CD4-positive, alpha-beta T cell treated with Interferon gamma for 1 hour (primary cell): Measurements from ENCODE around the gene CD81.

Source experiments
- DNase-seq: peaks from one replicate; pipeline ENCODE4 v3.0.0-alpha.2; 2020

The CD81 gene

GRCh38 chr11:2408671-2409070, 31.6 kb downstream of the CD81 start:
- DNase-seq = no peak

- no peak for DNase-seq
Measured at GRCh38 chr11:2409126-2409525, 32.0 kb downstream of the CD81 start.

DNA sequence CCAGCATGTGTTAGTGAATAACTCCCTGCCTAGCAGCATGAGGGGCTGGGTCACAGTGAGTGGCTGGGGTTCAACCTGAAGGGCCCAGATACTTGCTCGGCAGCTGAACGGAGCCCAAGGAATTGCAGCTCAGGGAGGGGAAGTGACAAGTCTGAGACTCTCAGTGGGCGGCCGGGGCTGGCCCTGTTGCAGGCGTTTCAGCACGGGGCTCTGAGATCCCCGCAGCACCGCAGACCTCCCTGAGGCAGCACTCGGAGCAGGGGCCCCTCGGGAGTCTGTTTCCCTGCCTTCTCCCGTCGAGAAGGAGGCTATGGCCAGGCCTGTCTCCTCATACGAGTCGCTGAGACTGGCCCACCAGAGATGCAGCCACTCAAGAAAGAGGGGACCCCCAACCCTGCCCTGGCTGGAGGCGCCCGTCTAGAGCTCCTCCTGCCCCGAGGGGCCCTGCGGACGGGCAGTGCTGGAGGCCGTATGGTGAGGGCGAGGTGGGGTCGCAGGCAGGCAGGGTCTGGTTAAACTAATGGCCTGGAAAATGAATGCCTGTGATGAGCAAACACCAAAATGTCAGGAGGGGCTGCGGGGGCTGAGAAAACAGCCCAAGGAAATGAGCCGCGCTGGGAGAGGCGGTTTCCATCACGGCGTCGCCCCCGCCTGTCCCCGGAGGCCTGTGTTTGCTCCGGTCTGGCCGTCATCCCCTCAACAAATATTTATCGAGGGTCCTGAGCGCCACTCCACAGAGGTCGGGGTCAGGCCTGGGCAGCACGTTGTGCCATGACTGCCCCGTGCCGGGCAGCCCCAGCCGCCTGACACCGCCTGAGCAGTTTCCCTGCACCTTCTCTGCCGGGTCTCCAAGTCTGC, 32.7 kb downstream of the CD81 start:
- no peak for DNase-seq

- no peak for DNase-seq
Measured at GRCh38 chr11:2410616-2411015, 33.5 kb downstream of the CD81 start.

DNA sequence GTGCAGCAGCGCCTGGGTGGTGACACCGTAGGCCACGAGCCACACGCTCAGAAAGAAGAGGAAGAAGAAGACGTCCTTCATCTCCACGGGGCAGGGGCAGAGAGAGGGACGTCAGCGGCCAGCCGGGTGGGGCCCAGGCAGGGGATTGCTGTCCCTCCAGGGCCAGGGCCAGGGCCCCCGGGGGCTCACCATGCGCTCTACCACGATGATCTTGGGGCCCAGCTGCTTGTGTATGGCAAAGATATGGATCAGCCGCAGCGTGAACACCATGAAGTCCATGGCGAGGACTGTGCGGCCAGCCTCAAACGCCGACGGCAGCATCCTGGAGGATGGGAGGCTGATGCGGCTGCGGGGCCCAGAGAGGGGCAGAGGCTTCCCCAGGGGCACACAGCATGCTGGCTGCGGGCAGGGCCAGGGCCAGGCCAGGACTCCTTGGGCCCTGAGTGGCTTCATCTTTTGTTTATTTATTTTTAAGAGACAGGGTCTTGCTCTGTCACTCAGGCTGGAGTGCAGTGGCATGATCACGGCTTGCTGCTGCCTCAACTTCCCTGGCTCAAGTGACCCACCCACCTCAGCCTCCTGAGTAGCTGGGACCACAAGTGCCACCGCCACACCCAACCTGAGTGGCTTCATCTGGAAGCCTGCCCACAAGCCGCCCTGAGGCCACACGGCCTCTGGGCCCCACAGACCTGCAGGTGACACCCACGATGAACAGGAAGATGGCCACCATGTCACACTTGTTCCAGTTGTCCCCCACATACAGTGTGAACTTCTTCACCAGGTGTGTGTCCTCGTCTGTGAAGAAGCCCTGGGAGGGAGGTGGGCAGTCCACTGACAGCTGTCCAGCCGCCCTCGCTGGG, 34.6 kb downstream of the CD81 start:
- no peak for DNase-seq

DNA sequence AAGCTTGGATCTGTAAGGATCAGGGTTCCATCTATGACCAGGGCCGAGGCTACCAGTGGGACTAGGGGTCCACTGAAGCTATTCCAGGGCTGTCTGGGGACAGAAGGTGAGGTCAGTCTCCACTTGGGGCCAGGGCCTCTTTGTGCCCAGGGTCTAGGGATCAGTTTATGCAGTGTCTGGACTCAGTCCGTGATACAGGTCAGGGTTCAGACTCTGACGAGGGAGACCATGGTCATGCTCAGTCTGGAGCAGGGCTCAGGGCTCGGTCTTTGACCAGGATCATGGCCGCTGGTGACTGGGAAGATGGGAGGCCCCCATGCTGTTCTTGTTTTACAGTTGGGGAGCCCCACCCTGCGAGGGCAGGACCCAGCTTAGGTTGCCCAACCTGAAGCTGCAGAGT, 35.2 kb downstream of the CD81 start:
- no peak for DNase-seq

DNA sequence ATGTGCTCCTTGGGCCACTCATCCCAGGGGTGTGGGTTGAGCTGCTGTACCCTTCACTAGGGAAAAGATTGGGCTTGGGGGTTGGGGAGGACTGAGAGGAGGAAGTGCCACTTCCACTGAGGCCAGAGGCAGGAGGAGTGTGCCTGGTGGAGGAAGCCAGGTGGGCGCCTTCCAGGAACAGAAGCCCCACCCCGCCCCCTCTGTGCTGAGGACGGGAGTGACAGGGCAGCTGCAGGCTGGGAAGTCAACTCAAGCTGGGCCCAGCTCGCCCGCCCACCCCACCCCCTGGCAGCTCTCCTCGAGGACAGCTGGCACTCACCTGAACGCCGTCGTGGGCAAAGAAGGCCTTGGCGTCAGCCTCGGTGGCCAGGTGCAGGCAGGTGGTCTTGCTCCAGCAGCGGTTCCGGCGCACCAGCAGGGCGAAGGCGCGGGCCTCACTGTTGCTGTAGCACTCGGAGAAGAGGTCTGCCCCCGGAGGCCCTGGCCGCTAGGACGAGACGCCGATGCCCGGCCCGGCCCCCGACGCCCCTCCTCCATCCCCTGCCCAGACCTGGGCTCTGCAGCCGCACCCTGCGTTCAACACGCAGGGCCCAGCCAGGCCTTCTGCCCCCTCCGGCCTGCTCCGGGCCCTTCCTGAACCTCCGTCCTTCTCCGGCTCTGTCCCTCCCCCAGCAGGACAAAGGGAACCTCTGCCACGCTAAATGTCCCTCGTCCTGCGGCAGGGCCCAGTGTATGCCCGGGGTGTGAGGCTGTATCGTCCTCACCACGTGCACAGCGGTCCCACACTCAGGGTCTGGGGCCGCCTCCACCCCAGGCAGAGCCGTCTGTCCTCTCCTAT, 36.9 kb downstream of the CD81 start:
- no peak for DNase-seq

GRCh38 chr11:2414616-2415015, 37.5 kb downstream of the CD81 start:
- DNase-seq = no peak

GRCh38 chr11:2415171-2415570, 38.1 kb downstream of the CD81 start:
- no peak for DNase-seq

DNA sequence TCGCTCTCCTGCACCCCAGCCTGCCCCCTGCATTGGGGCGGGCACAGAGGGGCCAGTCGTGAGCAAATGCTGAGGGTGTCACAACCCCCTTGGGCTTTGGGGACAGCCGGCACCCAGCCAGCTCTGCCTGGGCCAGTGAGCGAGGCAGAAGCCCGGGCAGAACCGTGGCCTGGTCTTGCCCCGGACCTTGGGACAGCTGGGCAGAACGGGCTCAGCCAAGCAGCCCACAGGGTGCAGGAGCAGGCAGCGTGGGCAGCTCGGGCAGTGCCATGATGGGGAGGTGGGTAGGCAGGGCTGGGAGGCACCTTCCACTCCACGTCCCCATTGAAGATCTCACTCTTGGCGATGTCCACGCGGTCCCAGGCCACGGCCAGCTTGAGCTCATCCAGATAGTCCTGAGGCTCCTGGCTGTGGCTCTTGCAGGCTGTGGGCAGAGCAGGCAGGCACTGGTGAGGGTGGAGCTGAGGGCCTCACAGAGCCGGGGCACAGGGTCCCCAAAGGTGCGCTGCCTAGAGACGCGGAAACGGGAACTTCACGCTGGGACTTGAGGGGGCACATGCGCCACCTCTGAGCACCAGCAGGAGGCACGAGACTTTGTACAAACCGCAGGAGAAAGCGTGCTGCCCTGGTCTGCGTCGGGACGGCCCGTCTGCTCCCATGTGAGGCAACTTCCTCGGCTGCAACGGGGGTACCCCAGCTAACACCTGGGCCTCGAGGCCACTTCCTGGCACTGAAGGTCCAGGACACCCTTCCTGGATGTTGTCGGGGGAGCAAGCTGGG, 38.7 kb downstream of the CD81 start:
- DNase-seq = no peak

GRCh38 chr11:2416765-2417164, 39.7 kb downstream of the CD81 start:
- DNase-seq = no peak

DNA sequence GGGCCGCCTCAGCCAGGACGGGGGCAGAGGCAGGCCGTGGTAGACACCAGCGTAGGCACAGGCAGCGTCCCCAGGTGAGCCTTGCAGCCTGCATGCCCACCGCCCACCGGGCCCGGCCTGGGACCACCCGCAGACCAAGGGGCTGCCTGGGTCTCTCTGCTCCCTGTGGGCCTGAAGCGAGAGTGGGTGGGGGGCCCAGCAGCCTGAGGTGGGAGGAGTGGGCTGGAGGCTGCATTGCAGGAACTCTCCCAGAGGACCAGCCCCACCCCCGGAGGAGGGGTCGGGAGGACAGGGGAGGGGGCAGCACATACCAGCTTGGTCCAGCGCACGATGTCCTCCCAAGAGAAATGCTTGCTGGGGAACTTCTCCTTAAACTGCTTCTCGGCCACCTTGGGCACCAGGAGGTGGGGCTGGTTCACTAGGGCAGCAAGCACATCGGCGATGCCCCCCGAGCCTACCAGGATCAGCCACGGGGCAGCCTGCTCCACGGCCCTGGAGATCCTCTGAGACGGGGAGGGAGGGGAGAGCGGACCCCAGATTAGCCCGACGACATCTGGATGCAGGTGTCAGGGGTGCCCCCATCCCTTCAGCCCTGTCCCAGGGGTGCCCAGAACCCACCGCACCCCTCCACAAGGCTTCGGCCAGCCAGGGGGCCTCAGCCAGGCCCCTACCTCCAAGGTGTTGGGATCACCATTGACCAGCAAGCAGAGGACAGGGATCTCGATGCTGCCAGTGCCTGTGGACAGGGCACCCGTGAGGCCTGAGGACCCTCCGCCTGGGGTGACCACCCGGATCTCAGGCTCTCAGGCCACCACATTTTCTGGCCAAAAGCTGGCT, 41.0 kb downstream of the CD81 start:
- no peak for DNase-seq

DNA sequence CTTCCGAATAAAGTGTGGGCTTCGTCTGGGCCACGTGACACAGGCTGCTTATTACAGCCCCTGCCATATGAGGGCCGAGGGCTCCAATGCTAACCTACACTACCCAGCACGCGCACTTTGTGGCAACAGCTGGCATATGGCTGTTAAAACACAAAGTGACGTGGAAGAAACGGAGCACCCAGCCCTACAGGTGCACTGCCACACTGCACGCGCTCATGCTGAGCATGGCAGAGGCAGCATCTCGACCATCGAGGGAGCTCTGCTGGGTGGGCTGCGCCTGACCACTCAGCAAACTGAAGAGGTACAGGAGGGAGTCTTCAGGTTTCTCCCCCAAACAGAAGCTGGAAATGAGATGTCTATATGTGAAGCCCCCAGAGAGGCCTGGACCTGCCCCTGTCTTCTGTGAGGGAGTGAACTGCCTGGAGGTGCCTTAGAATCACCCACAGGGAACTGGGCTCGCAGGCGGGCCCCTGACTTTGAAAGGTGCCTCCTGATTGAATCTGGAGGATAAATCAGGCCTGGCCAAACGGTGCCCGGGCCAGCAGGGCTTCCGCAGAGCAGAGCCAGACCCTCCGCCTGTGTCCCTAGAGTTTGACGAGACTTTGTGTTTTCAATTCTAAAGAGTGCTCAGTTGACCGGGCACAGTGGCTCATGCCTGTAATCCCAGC, 41.7 kb downstream of the CD81 start:
- no peak for DNase-seq

GRCh38 chr11:2419638-2420501, 42.8 kb downstream of the CD81 start:
- peak; percentile 59 for DNase-seq

DNA sequence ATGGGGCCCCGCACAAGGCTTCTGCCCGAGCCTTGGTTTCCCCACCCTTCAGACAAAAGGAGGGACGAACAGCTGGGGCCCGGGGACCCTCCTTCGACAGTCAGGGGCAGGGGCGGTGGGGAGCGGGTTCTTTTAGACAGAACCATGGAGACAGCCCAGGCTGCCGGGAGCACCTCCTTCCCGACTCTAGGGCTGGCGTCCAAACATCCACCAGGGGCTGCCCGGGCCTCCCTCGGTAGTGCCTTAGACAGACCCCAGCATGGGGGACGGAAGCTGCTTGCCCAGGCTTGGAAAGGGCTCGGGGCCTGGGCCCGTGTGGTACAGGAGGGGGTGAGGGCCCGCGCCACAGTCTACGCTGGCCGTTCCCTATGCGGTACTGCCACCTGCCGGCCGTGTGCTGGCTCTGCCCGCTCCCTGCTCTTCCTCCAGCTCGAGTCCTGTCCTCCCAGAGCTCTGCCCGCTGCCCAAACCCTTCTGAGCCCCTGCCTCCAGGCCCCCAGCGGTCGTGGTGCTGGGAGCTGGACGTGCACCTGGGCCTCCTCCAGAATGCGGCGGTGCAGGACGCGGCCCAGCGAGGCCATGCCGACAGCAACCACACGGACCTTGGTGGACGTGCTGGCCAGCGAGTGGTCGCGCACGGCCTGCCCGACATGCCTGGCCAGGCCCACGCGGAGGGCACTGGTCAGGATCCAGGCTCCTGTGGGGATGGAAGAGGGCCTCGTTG, 43.6 kb downstream of the CD81 start:
- peak; percentile 67 for DNase-seq

GRCh38 chr11:2421226-2421994, 44.3 kb downstream of the CD81 start:
- no peak for DNase-seq

- no peak for DNase-seq
Measured at GRCh38 chr11:2421996-2422395, 44.9 kb downstream of the CD81 start.

DNA sequence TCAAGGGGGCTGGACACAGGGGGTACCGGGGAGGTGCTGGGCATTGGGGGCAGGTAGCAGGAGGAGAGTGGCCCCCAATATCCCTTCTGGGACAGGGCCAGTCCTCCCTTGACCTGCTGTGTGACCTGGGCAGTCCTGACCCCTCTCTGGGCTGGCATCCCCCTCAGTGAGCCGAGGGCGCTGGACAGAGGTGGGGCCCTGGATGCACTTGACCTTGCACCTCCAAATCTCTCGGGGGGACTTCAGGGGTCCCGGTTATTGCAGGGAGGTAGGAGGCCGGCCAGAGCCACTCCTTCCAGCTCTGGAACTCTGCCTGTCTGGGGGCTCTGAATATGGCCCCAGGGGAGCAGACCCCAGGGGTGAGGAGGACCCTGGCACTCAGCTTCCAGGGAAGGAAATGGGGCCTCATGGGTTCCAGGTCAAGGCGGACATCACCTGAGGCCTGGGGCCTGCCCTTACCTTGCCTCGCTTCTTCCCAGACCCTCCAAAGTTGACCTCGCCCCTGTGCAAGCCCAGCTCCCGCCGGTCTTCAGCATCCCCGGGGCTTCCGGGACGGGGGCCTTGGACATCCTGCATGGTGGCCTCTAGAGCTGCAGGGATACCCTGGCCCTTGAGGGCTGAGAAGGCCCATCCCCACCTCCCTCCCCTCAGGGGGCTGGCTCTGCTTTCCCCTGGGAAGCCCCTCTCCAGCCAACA, 45.5 kb downstream of the CD81 start:
- no peak for DNase-seq
